Lower leg skin (tissue), 4 donors: Measurements from ENCODE around the gene TMEM147. TPM values are rescaled to one million over a fixed set of nuclear protein-coding genes. Genes with fewer than 3 reads are reported as not detected.

Experiments used
- DNase-seq, 2 donors: peaks; one replicate each; pipeline ENCODE4 v3.0.0-alpha.2; 2019; ENCODE audit warnings: low spot score in 2 of 2
- H3K4me3 ChIP-seq: fragments of 200-600 bp; sonication (generic); 2 replicates; pipeline ENCODE4 v1.5.1; 2017; ENCODE audit warnings: mild to moderate bottlenecking, low read depth; ENCODE audit not compliant: poor library complexity, severe bottlenecking
- POLR2A ChIP-seq, 2 donors: fragments of 450-650 bp; IDR thresholded peaks; one replicate each; pipeline ENCODE4 v1.6.1; 2016 to 2017; ENCODE audit warnings: antibody characterized with exemption in 2 of 2, mild to moderate bottlenecking in 1 of 2, moderate library complexity in 1 of 2
- WGBS, 2 donors: methylation state at CpG; one replicate each; pipeline ENCODE4 v1.1.5; 2018; 5-methylcytosine and 5-hydroxymethylcytosine counted together
- intact Hi-C: fragments of 100-400 bp; cut with DNase I; formaldehyde crosslinking; loops from one replicate; pipeline ENCODE4 v1.15.0; 2023; ENCODE audit warnings: low total_unique reads
- total RNA-seq, 4 donors: library from RNA; depleted of rRNA; stranded (reverse); fragments of >200 nt; gene quantifications; one replicate each; pipeline ENCODE4 v1.1.0, GENCODE V29; 2016
- TF ChIP-seq, protein P1 (sequence below), 3 donors: fragments of 450-650 bp; IDR thresholded peaks; one replicate each; pipeline ENCODE4 v1.5.1; 2016; ENCODE audit warnings: antibody characterized with exemption in 3 of 3, mild to moderate bottlenecking in 3 of 3, moderate library complexity in 2 of 3

Gene TMEM147
- total RNA-seq, 4 donors from 2014 or later: 102 to 158 (median 130) TPM

DNA sequence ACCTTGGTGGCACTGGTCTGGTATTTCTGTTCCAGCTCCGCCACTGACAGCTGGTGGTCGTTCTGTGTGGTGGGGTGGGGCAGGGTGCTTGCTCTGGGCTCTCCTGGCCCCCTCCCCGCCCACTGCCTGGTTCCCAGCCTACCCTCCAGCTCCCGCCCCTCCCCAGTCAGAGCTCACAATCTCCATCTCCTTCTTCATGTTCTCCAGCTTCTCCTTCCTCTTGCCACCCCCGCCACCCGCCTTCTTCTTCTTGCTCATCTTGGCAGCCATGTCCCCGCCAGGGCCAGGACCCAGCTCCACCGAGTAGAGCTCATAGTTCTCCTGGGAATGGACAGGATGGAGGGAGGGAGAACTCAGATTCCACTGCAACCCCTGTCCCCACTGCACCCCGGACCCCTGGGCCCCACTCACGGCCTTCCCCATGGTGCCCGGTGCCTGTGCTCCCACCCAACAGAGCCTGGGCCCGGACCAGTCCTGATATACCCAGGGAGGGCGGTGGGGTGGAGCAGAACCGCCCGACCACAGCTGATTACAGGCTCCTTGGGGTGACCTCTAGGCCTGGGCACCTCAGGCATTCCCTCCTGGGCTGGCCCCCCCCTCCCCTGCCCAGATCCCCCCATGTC is 17.9 kb downstream of the TMEM147 start, which contains the start of gene ATP4A:
ATP4A (minus strand) TSS at position 452 of the 623 bp plus-strand sequence; CDS start at position 423, 29 bp downstream.
- intact Hi-C loops: loop anchor here (5.0 kb wide), 1 partner anchor 506 kb away; no protein-coding TSS in a partner anchor
- DNase-seq: no peak
- TF ChIP-seq, protein P1, sequence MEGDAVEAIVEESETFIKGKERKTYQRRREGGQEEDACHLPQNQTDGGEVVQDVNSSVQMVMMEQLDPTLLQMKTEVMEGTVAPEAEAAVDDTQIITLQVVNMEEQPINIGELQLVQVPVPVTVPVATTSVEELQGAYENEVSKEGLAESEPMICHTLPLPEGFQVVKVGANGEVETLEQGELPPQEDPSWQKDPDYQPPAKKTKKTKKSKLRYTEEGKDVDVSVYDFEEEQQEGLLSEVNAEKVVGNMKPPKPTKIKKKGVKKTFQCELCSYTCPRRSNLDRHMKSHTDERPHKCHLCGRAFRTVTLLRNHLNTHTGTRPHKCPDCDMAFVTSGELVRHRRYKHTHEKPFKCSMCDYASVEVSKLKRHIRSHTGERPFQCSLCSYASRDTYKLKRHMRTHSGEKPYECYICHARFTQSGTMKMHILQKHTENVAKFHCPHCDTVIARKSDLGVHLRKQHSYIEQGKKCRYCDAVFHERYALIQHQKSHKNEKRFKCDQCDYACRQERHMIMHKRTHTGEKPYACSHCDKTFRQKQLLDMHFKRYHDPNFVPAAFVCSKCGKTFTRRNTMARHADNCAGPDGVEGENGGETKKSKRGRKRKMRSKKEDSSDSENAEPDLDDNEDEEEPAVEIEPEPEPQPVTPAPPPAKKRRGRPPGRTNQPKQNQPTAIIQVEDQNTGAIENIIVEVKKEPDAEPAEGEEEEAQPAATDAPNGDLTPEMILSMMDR (IDR thresholded peaks at IDR 0.05): no peak
- TF ChIP-seq POLR2A (IDR thresholded peaks at IDR 0.05): no peak
- H3K4me3 ChIP-seq: no peak within 1 kb of the TSS
- 69 to 72% methylated on average over 15 of the region's 15 CpGs for WGBS, 2 donors

DNA sequence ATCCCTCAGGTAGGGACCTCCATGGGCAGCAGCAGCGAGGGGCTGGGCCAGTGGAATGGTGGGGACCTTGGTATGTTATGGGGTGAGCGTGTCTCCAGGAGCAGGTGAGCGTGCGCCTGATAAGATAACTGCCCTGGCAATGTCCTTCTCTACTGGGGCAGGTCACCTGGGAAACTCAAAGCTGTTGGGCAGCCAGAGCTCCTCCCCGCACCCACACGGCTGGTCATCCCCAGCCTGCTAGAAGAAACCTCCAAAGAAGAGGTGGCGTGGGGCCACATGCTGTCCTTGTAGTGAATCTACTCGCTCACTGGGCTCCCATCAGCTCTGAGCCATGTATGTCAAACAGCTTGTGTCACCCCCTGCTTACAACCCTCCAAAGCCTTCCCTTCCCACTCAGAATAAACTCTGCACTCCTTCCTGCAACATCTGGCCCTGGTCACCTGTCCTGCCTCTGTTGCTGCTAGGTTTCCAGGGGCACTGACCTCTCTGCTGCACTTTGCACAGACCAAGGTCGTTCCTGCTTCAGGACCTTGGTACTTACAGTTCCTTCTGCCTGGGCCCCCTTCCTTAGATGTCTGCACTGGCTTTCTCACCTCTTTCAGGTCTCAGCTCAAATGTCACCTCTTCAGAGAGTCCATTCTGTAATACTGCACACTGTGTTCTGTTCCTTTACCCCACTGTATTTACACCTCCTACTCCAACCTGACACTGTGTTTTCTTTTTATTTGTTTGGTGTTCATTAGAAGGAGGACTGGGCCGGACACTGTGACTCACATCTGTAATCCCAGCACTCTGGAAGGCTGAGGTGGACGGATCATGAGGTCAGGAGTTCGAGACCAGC is 19.8 kb downstream of the TMEM147 start:
- 77 to 80% methylated on average over 12 of the region's 12 CpGs for WGBS, 2 donors
- no peak for DNase-seq
- intact Hi-C loops: no loop called here
- H3K4me3 ChIP-seq: no peak overlapping the region
- no peak for TF ChIP-seq POLR2A (IDR thresholded peaks at IDR 0.05)
- TF ChIP-seq, protein P1 (IDR thresholded peaks at IDR 0.05): no peak

- 85 to 87% methylated on average over 7 of the region's 7 CpGs for WGBS, 2 donors
- H3K4me3 ChIP-seq: no peak overlapping the region
- no peak for TF ChIP-seq POLR2A (IDR thresholded peaks at IDR 0.05)
- TF ChIP-seq, protein P1 (IDR thresholded peaks at IDR 0.05): no peak
- DNase-seq: no peak
- intact Hi-C loops: no loop called here
Measured at GRCh38 chr19:35566738-35567137, 21.3 kb downstream of the TMEM147 start.

- TF ChIP-seq, protein P1 (IDR thresholded peaks at IDR 0.05): no peak
- no peak for TF ChIP-seq POLR2A (IDR thresholded peaks at IDR 0.05)
- 58 to 69% methylated on average over 5 of the region's 5 CpGs for WGBS, 2 donors
- intact Hi-C loops: no loop called here
- H3K4me3 ChIP-seq: no peak overlapping the region
- DNase-seq: no peak
Measured at GRCh38 chr19:35569281-35569781, 23.9 kb downstream of the TMEM147 start.

DNA sequence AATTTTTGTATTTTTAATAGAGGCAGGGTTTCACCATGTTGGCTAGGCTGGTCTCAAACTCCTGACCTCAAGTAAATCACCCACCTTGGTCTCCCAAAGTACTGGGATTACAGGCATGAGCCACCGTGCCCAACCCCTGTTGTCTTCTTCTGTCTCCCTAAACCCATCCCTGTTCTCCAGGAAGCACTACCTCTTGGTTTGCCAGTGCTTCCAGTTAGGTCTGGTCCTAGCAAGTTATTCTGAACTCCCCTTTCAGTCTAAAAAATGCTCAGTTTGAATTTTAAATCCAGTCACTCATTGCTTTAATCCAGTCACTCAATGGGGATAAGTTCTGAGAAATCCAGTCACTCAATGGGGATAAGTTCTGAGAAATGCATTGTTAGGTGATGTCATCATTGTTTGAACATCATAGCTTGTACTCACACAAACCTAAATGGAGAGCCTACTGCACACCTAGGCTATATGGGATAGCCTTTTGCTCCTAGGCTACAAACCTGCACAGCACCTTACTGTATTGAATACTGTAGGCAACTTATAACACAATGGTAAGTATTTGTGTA is 26.1 kb downstream of the TMEM147 start:
- TF ChIP-seq POLR2A (IDR thresholded peaks at IDR 0.05): no peak
- TF ChIP-seq, protein P1 (IDR thresholded peaks at IDR 0.05): no peak
- 75 to 95% methylated on average over 1 of the region's 1 CpG for WGBS, 2 donors
- no peak for DNase-seq
- intact Hi-C loops: no loop called here
- no peak overlapping the region for H3K4me3 ChIP-seq
